Fibroblast of lung (primary cell): ENCODE measurements around the gene CLMN. TPM values are rescaled to one million over a fixed set of nuclear protein-coding genes. Genes with fewer than 3 reads are reported as not detected.

Experiments
- DNase-seq, 2 donors: peaks; one replicate each; pipeline versions ENCODE4 v3.0.0 to v3.0.0-alpha.2; 2010; ENCODE audit warnings: low read depth in 2 of 2
- H2AFZ ChIP-seq: 2 replicates; pipeline ENCODE4 v1.5.1; 2012; ENCODE audit warnings: low read length, control low read depth, inconsistent platforms
- H3K27ac ChIP-seq: 2 replicates; pipeline ENCODE4 v1.5.1; 2011; ENCODE audit warnings: low read length, control low read depth; ENCODE audit not compliant: insufficient read depth
- H3K27me3 ChIP-seq: 2 replicates; pipeline ENCODE4 v1.5.1; 2011; ENCODE audit warnings: mild to moderate bottlenecking, low read length; ENCODE audit not compliant: control insufficient read depth, insufficient read depth
- H3K36me3 ChIP-seq: 2 replicates; pipeline ENCODE4 v1.5.1; 2011; ENCODE audit warnings: low read length; ENCODE audit not compliant: control insufficient read depth, insufficient read depth
- H3K4me1 ChIP-seq: 2 replicates; pipeline ENCODE4 v1.5.1; 2011; ENCODE audit warnings: low read length; ENCODE audit not compliant: control insufficient read depth, insufficient read depth; ENCODE audit errors: extremely low read depth
- H3K4me2 ChIP-seq: 2 replicates; pipeline ENCODE4 v1.5.1; 2011; ENCODE audit warnings: low read length, control low read depth; ENCODE audit not compliant: insufficient read depth; ENCODE audit errors: extremely low read depth
- H3K4me3 ChIP-seq, 4 experiments: fragments of 200-600 bp in 1 of 4; sonication (generic) in 1 of 4; replicated peaks in 1 of 4; 2 replicates each; pipeline ENCODE4 v1.5.1; 2011 to 2016; ENCODE audit warnings: low read length in 4 of 4, low read depth in 3 of 4, mild to moderate bottlenecking in 3 of 4, control low read depth in 2 of 4, inconsistent platforms in 1 of 4, mixed read lengths in 1 of 4; ENCODE audit not compliant: insufficient read depth in 1 of 4; ENCODE audit errors: control extremely low read depth in 1 of 4
- H3K79me2 ChIP-seq: 2 replicates; pipeline ENCODE4 v1.5.1; 2012; ENCODE audit warnings: mild to moderate bottlenecking, low read length, inconsistent platforms; ENCODE audit not compliant: control insufficient read depth, insufficient read depth
- H3K9ac ChIP-seq: 2 replicates; pipeline ENCODE4 v1.5.1; 2011; ENCODE audit warnings: mild to moderate bottlenecking, low read length, control low read depth; ENCODE audit not compliant: insufficient read depth
- H3K9me3 ChIP-seq: 2 replicates; pipeline ENCODE4 v1.5.1; 2012; ENCODE audit warnings: low read depth, low read length; ENCODE audit not compliant: control insufficient read depth, insufficient read depth
- H4K20me1 ChIP-seq: 2 replicates; pipeline ENCODE4 v1.5.1; 2011; ENCODE audit warnings: low read length; ENCODE audit not compliant: control insufficient read depth, insufficient read depth; ENCODE audit errors: extremely low read depth
- EZH2 ChIP-seq: IDR thresholded peaks from 2 replicates; pipeline ENCODE4 v1.5.1; 2012; ENCODE audit warnings: low read length, control low read depth, mild to moderate bottlenecking; ENCODE audit errors: missing control alignments
- polyA plus RNA-seq, 2 donors: library from polyadenylated mRNA; depleted of rRNA in 1 of 2; stranded (reverse) in 1 of 2; unstranded in 1 of 2; fragments of >200 nt; gene quantifications; 2 replicates each; pipeline ENCODE4 v1.2.1, GENCODE V29; 2011 to 2012; ENCODE audit warnings: missing spikeins in 1 of 2
- total RNA-seq: library from RNA; depleted of rRNA; stranded (reverse); fragments of >200 nt; gene quantifications from 2 replicates; pipeline ENCODE4 v1.2.1, GENCODE V29; 2014
- TF ChIP-seq, protein P1 (sequence below), 2 donors: IDR thresholded peaks in 1 of 2; conservative IDR thresholded peaks in 1 of 2; 1 replicate in 1 of 2; 2 replicates in 1 of 2; pipeline ENCODE4 v1.5.1; 2011 to 2012; ENCODE audit warnings: low read length in 2 of 2, control low read depth in 1 of 2, inconsistent platforms in 1 of 2, low read depth in 1 of 2, mild to moderate bottlenecking in 1 of 2

The CLMN gene
- total and polyA plus RNA-seq, 2 donors (not counting 1 experiment from before 2014, with no cell fraction given): 0.83 to 2.7 TPM

DNA sequence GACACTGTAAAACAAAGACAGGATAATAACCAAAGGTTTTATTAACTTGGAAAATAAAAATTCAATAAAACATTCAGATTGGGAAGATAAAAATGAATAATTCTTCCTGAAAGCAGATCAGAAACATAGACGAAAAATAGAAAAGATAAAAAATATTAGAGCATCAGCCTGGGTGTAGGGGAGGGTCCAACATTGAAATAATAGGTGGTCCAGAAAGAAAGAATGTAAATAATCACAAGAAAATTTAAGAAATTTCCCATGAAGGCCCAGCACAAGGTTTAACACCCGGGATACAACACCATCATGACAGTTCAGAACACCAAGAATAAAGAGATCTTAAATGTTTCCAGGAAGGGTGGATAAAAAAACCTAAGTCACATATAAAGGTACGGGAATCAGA lies 131.3 kb downstream of the CLMN start:
- H3K4me2 ChIP-seq: no peak overlapping the region

DNA sequence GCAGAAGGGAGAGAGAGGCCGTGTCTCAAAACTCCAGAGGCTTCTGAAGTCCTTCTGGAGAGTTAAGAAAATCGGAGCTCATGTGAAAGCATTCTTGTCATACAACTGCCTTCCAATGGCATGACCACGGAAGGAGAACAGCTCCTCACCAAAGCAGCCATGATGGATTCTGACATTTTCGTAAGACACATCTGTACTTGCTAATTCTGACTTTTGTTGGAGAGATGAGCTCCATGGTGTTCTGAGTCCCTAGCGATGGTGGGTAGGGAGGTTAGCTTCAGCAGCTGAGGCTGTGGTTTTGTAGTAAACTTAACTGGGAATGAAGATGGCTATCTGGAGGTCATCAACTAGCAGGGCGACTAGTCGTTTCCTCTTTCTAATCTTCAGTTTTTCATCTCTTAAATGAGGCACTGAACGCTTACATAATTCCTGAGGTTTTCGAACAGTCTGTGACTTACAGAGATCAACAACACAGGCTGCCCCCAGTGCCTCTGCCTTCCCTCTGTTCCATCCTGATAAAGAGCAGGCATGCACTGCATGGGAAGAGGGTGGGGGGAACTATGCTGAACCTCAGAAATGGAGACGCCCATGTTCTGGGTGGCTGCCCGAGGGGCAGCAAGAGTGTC lies 133.8 kb downstream of the CLMN start:
- peaks cover 2% of the 10 kb centered on the region for H3K4me1 ChIP-seq
- H3K4me3 ChIP-seq: no peak overlapping the region

More for the DNA sequence above, 131.3 kb downstream of the CLMN start:
- Histone ChIP-seq H3K4me3 (no peak overlapping the region), H3K36me3 (no peaks in the 10 kb centered on the region), H3K9ac (no peak overlapping the region), H3K9me3 (no peaks in the 10 kb centered on the region), H3K79me2 (no peaks in the 10 kb centered on the region), H4K20me1 (no peaks in the 10 kb centered on the region), H3K4me1 (peaks cover 2% of the 10 kb centered on the region), H2AFZ (no peak overlapping the region), H3K27me3 (peaks cover 2% of the 10 kb centered on the region), H3K27ac (no peak overlapping the region)
- TF ChIP-seq EZH2: no peak
- TF ChIP-seq, protein P1, sequence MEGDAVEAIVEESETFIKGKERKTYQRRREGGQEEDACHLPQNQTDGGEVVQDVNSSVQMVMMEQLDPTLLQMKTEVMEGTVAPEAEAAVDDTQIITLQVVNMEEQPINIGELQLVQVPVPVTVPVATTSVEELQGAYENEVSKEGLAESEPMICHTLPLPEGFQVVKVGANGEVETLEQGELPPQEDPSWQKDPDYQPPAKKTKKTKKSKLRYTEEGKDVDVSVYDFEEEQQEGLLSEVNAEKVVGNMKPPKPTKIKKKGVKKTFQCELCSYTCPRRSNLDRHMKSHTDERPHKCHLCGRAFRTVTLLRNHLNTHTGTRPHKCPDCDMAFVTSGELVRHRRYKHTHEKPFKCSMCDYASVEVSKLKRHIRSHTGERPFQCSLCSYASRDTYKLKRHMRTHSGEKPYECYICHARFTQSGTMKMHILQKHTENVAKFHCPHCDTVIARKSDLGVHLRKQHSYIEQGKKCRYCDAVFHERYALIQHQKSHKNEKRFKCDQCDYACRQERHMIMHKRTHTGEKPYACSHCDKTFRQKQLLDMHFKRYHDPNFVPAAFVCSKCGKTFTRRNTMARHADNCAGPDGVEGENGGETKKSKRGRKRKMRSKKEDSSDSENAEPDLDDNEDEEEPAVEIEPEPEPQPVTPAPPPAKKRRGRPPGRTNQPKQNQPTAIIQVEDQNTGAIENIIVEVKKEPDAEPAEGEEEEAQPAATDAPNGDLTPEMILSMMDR (conservative IDR thresholded peaks at IDR 0.05 in 1 of 2, IDR thresholded peaks at IDR 0.05 in 1 of 2; ENCODE audit: low read depth in 1 of 2, low read length in 2 of 2): no peak
- no peak for DNase-seq

DNA sequence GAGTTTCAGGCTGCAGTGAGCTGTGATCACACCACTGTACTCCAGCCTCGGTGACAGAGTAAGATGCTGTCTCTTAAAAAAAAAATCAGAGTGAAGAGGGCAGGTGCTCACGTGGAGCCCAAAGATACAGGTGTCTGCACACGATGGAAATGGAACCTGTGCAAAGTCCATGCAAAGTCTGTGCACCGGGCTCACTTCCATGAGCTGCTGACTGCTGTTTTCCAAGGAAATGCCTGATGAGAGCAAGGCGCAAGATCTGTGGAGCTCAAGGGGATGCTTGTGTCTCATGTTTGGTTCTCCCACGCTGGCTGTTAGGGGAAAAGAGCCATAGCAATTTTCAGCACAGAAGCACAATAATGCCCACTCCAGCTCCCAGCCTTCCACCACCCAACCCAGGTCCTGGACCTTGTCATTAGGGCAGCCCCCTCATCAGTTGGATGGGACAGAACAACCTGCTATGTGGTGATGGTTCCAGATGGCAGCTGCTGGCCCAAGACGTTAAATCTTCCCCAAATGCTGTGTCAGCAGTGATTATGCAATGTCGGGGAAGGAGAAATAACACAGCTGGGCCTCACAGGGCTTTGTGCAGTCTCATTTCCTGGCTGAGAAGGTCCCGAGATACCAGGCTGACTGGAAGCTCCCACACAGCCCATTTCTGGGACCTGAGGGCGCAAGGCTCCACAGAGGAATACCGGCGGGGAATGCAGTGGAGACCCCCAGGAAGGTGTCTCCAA lies 134.5 kb downstream of the CLMN start:
- Histone ChIP-seq H3K36me3 (no peaks in the 10 kb centered on the region), H3K4me2 (no peak overlapping the region), H3K9me3 (no peaks in the 10 kb centered on the region), H3K9ac (no peak overlapping the region), H3K27me3 (peaks cover 2% of the 10 kb centered on the region), H3K27ac (no peak overlapping the region), H2AFZ (no peak overlapping the region), H3K4me3 (no peak overlapping the region), H3K79me2 (no peaks in the 10 kb centered on the region), H3K4me1 (peaks cover 2% of the 10 kb centered on the region), H4K20me1 (no peaks in the 10 kb centered on the region)
- no peak for TF ChIP-seq EZH2
- TF ChIP-seq, protein P1 (conservative IDR thresholded peaks at IDR 0.05 in 1 of 2, IDR thresholded peaks at IDR 0.05 in 1 of 2; ENCODE audit: low read depth in 1 of 2, low read length in 2 of 2): no peak
- DNase-seq: peak; percentile 12 to 58

More for the DNA sequence above, 133.8 kb downstream of the CLMN start:
- no peaks in the 10 kb centered on the region for H4K20me1 ChIP-seq
- no peak overlapping the region for H3K9ac ChIP-seq
- H3K9me3 ChIP-seq: no peaks in the 10 kb centered on the region
- H3K27ac ChIP-seq: no peak overlapping the region
- peaks cover 2% of the 10 kb centered on the region for H3K27me3 ChIP-seq
- no peak overlapping the region for H3K4me2 ChIP-seq
- H3K79me2 ChIP-seq: no peaks in the 10 kb centered on the region
- H3K36me3 ChIP-seq: no peaks in the 10 kb centered on the region
- H2AFZ ChIP-seq: no peak overlapping the region
- no peak for TF ChIP-seq EZH2
- TF ChIP-seq, protein P1 (conservative IDR thresholded peaks at IDR 0.05 in 1 of 2, IDR thresholded peaks at IDR 0.05 in 1 of 2; ENCODE audit: low read depth in 1 of 2, low read length in 2 of 2): no peak
- DNase-seq: no peak
